ENCODE data around the gene LRRC7. TPM values are rescaled to one million over a fixed set of nuclear protein-coding genes. Genes with fewer than 3 reads are reported as not detected.
"Not testable (repeated sequence)": the region's sequence is repeated elsewhere in the genome, so short reads cannot be mapped to it uniquely, and the experiment has no call there.

LRRC7 gene
- total RNA-seq, 1 donor, result 0.09 TPM

DNA sequence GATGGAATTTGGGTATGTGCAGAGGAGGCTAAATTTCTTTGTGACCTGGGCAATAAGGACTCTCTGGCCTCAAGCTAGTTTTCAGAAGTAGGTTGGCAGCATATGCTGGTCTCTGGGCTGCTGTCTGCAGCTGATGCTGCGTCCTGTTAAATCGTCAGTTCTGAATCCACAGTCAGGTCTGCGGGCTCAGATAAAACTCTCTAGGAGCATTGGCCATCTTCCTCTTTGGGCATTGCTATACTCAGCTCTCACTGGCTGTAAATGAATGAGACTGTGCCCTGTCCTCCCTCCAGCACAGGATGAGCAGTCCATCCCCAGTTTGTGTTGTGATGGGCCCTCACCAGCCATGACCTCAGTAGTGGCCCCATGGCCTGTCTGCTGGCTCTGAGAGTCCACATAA is 365.0 kb downstream of the LRRC7 start:
- DNase-seq (ENCODE audit: low read depth), result no peak
- H3K4me3 ChIP-seq (ENCODE audit: low read depth, low read length), result no peak overlapping the region
- TF ChIP-seq, protein P1, sequence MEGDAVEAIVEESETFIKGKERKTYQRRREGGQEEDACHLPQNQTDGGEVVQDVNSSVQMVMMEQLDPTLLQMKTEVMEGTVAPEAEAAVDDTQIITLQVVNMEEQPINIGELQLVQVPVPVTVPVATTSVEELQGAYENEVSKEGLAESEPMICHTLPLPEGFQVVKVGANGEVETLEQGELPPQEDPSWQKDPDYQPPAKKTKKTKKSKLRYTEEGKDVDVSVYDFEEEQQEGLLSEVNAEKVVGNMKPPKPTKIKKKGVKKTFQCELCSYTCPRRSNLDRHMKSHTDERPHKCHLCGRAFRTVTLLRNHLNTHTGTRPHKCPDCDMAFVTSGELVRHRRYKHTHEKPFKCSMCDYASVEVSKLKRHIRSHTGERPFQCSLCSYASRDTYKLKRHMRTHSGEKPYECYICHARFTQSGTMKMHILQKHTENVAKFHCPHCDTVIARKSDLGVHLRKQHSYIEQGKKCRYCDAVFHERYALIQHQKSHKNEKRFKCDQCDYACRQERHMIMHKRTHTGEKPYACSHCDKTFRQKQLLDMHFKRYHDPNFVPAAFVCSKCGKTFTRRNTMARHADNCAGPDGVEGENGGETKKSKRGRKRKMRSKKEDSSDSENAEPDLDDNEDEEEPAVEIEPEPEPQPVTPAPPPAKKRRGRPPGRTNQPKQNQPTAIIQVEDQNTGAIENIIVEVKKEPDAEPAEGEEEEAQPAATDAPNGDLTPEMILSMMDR (IDR thresholded peaks at IDR 0.05; ENCODE audit: insufficient read depth, low read length), result no peak

DNA sequence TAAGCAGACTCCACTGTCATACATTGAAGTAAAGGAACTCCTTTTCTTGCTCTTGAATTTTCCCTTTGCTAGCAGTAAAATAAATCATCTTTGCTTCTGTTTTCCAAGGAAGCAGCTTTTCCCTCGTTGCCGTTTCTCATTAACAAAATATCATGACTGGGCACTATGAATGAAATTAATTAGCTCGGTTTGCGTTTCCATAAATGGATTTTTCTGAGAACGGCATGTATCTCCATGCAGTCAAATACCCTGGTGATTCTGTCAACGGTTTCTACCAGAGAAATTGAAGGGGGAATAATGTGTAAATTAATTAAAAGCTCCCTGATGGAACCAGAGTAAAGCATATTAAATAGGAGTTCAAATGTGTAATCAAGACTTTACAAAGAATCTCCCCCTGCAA is 372.5 kb downstream of the LRRC7 start:
- DNase-seq (ENCODE audit: low read depth), result no peak
- no peak overlapping the region for H3K4me3 ChIP-seq (ENCODE audit: low read depth, low read length)
- TF ChIP-seq, protein P1 (IDR thresholded peaks at IDR 0.05; ENCODE audit: insufficient read depth, low read length), result no peak

DNA sequence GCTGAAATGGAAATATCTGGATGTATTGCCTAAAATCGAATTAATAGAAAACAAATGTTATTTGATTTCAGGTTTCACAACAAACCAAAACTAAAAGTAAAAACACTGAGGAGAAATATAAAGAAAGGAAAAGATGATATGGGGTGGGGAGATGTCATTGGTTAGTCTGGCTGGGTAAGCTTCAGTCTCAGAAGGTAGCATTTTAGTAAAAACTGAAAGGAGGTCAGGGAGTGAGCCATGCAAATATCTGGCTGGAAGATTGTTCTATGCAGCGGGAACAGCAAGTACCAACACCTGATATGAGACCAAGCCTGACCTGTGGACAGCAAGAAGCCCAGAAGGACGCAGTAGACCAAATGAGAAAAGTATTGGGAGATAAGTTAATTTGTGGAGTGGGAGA is 373.1 kb downstream of the LRRC7 start:
- no peak for DNase-seq (ENCODE audit: low read depth)
- no peak overlapping the region for H3K4me3 ChIP-seq (ENCODE audit: low read depth, low read length)
- TF ChIP-seq, protein P1 (IDR thresholded peaks at IDR 0.05; ENCODE audit: insufficient read depth, low read length), result no peak

DNA sequence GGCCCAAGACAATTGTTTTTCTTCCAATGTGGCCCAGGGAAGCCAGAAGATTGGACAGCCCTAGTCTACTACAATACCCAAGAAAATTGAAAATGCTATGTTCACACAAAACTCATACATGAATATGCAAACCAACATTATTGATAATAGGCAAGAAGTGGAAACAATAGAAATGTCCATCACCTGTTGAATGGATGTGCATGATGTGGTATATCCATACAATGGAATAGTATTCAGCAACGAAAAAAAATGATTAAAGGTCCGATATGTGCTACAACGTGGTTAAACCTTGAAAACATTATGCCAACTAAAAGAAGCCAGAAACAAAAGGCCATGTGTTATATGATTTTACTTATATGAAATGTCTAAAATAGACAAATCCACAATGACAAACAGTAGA is 375.3 kb downstream of the LRRC7 start:
- TF ChIP-seq, protein P1 (IDR thresholded peaks at IDR 0.05; ENCODE audit: insufficient read depth, low read length), result no peak
- no peak overlapping the region for H3K4me3 ChIP-seq (ENCODE audit: low read depth, low read length)
- DNase-seq (ENCODE audit: low read depth), result no peak

DNA sequence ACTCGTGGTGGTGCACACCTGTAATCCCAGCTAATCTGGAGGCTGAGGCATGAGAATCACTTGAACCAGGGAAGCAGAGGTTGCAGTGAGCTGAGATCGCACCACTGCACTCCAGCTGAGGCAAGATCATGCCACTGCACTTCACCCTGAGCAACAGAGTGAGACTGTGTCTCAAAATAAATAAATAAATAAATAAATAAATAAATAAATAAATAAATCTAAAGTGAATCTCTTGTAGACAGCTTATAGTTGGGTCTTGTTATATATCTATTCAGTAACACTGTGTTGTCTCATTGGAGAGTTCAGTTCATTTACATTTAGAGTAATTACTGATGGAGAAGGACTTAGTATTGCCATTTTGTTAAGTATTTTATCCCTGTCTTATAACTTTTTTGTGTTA is 379.2 kb downstream of the LRRC7 start:
- TF ChIP-seq, protein P1 (IDR thresholded peaks at IDR 0.05; ENCODE audit: insufficient read depth, low read length), result no peak
- no peak overlapping the region for H3K4me3 ChIP-seq (ENCODE audit: low read depth, low read length)

DNA sequence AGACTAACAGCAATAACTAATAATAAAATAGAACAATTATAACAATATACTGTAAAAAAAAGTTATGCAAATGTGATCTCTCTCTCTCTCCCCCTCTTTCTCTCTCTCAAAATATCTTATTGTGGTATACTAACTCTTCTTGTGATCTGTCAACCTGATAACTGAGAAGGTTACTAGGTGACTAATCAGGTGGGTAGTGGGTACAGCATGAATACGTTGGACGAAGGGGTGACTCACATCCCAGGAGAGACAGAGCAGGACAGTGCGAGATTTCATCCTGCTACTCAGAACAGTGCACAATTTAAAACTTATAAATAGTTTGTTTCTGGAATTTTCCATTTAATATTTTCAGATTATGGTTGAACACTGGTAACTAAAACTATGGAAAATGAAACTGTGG is 380.1 kb downstream of the LRRC7 start:
- TF ChIP-seq, protein P1 (IDR thresholded peaks at IDR 0.05; ENCODE audit: insufficient read depth, low read length), result no peak
- DNase-seq (ENCODE audit: low read depth), result no peak
- H3K4me3 ChIP-seq (ENCODE audit: low read depth, low read length), result no peak overlapping the region

More for the DNA sequence above, 379.2 kb downstream of the LRRC7 start:
- no peak for DNase-seq (ENCODE audit: low read depth)

DNA sequence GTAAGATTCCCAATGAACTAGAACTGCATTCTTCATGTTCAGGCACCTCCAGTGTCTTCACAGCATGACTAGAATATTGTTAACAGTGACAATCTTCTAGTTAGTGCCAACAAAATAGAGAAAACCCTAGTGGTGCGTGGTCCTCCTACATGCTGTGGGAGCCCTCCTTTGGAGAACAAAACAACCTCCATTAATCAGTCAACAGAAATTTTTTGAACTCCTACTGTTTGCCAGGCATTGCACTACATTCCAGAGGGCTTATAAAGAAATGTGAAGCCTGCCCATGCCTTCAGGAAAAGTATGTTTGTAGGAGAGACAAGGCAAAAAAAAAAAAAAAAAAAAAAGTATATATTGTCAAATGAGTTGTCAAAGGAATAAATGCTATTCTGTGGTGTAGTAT is 385.0 kb downstream of the LRRC7 start:
- DNase-seq (ENCODE audit: low read depth), result no peak
- H3K4me3 ChIP-seq (ENCODE audit: low read depth, low read length), result no peak overlapping the region
- TF ChIP-seq, protein P1 (IDR thresholded peaks at IDR 0.05; ENCODE audit: insufficient read depth, low read length), result no peak

DNA sequence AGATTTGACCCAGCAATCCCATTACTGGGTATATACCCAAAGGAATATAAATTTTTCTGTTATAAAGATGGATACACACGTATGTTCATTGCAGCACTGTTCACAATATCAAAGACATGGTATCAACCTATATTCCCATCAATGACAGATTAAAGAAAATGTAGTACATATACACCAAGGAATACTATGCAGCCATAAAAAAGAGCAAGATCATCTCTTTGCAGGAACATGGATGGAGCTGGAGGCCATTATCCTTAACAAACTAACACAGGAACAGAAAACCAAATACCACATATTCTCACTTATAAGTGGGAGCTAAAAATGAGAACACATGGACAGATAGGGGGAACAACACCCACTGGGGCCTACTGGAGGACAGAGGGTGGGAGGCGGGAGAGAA is 394.7 kb downstream of the LRRC7 start:
- not testable (repeated sequence) for DNase-seq (ENCODE audit: low read depth); H3K4me3 ChIP-seq (ENCODE audit: low read depth, low read length)

Measured in fibroblast of the aortic adventitia (primary cell).